Panc1 (cell line): Measurements from ENCODE around the gene UBL7. TPM values are rescaled to one million over a fixed set of nuclear protein-coding genes. Genes with fewer than 3 reads are reported as not detected.

Source experiments
- ATAC-seq: fragments of 200-7000 bp; cut with Tn5 transposase; 2 replicates; pipeline ENCODE4 v1.9.1; 2020; ENCODE audit warnings: mild to moderate bottlenecking, moderate library complexity
- BruUV-seq: library from RNA; stranded (reverse); fragments of 400-500 nt; replicated peaks from 2 replicates; lab custom pipeline; 2021; lab: Mats Ljungman, UMichigan
- CTCF ChIA-PET: fragments of 300-600 bp; sonication (Branson Sonifier 250); formaldehyde crosslinking; loops from one replicate; lab custom pipeline; 2022; ENCODE audit warnings: antibody characterized with exemption; lab: Charles Lee
- POLR2A ChIA-PET: fragments of 300-600 bp; sonication (Branson Sonifier 250); formaldehyde crosslinking; loops from one replicate; lab custom pipeline; 2022; ENCODE audit warnings: antibody characterized with exemption; lab: Charles Lee
- DNase-seq: peaks from one replicate; pipeline ENCODE4 v3.0.0-alpha.2; 2010; ENCODE audit warnings: low read depth, low spot score
- H3K27ac ChIP-seq: 2 replicates; pipeline ENCODE4 v1.5.1; 2011; ENCODE audit warnings: mild to moderate bottlenecking, low read length, inconsistent platforms
- H3K27me3 ChIP-seq: fragments of 200-500 bp; sonication (Bioruptor generic); 2 replicates; pipeline ENCODE4 v1.6.0; 2014; ENCODE audit warnings: low read length, inconsistent platforms; ENCODE audit not compliant: control insufficient read depth, insufficient read depth
- H3K36me3 ChIP-seq: fragments of 200-500 bp; sonication (Bioruptor generic); 2 replicates; pipeline ENCODE4 v1.5.1; 2014; ENCODE audit warnings: inconsistent platforms, mild to moderate bottlenecking, low read length, moderate library complexity; ENCODE audit not compliant: control insufficient read depth, insufficient read depth
- H3K4me1 ChIP-seq: 2 replicates; pipeline ENCODE4 v1.5.1; 2011; ENCODE audit warnings: inconsistent platforms, mild to moderate bottlenecking, low read length, moderate library complexity; ENCODE audit not compliant: control insufficient read depth, insufficient read depth
- H3K4me3 ChIP-seq, 2 experiments: 2 replicates each; pipeline ENCODE4 v1.5.1; 2011 to 2012; ENCODE audit warnings: low read depth in 2 of 2, low read length in 2 of 2, mild to moderate bottlenecking in 2 of 2, inconsistent platforms in 1 of 2, moderate library complexity in 1 of 2
- H3K9me3 ChIP-seq: fragments of 200-500 bp; sonication (Bioruptor generic); 2 replicates; pipeline ENCODE4 v1.5.1; 2014; ENCODE audit warnings: low read depth, mild to moderate bottlenecking, inconsistent platforms, low read length, moderate library complexity; ENCODE audit not compliant: control insufficient read depth, insufficient read depth
- CTCF ChIP-seq: fragments of 450-650 bp; IDR thresholded peaks from 2 replicates; pipeline ENCODE4 v1.5.1; 2017; ENCODE audit warnings: mild to moderate bottlenecking
- POLR2AphosphoS5 ChIP-seq: IDR thresholded peaks from 2 replicates; pipeline ENCODE4 v1.6.1; 2012; ENCODE audit warnings: mild to moderate bottlenecking, low read depth, low read length, moderate library complexity
- SIN3A ChIP-seq: IDR thresholded peaks from 2 replicates; pipeline ENCODE4 v1.6.1; 2012; ENCODE audit warnings: low read depth, mild to moderate bottlenecking, low read length, moderate library complexity, borderline replicate concordance; ENCODE audit not compliant: insufficient read depth
- TCF7L2 ChIP-seq: IDR thresholded peaks from 2 replicates; pipeline ENCODE4 v1.6.1; 2011; ENCODE audit warnings: mild to moderate bottlenecking, low read depth, low read length, inconsistent platforms
- in situ Hi-C: cut with HindIII; loops from 2 replicates; pipeline ENCODE4 v1.10.0; 2016; ENCODE audit warnings: low sequenced_read_pairs, low pct_unique_long_range_greater_than_20kb
- intact Hi-C: fragments of 100-400 bp; cut with micrococcal nuclease; formaldehyde crosslinking; loops from one replicate; pipeline ENCODE4 v1.10.0; 2022; ENCODE audit not compliant: unreplicated experiment
- total RNA-seq: library from RNA; stranded (reverse); gene quantifications from one replicate; pipeline ENCODE4 v1.2.1, GENCODE V29; 2021; ENCODE audit not compliant: unreplicated experiment
- TF ChIP-seq, protein P1 (sequence below), 2 experiments: IDR thresholded peaks; 2 replicates each; pipeline ENCODE4 v1.6.1; 2011 to 2012; ENCODE audit warnings: low read depth in 2 of 2, control low read depth in 1 of 2, low read length in 1 of 2, mild to moderate bottlenecking in 1 of 2, moderate library complexity in 1 of 2; ENCODE audit not compliant: insufficient read depth in 1 of 2

Gene UBL7
- total RNA-seq, 1 experiment from 2014 or later: 68.5 TPM

DNA sequence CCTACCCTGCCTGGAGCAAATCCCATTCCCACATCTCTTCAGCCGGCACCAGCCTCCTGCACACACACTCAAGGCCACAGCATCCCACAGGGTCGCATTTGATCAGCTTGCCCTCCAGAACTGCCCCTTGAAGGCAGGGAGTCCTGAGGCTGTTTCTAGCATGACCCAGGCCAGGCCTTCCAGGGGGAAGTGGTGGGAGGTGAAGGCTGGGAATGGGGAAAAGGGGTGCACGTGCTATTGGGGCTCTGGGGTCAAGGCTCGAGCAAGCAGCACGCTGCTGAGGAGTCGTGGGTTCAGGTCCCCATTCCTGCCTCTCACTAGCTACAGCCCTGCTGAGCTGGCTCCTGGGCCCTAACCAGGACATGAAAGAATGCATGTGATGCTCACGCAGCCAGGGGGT lies 52.1 kb downstream of the UBL7 start:
- H3K36me3 ChIP-seq: no peaks in the 10 kb centered on the region
- POLR2A ChIA-PET: no interaction called here

GRCh38 chr15:74408385-74408784 lies 52.6 kb downstream of the UBL7 start:
- POLR2A ChIA-PET: no interaction called here

More for the DNA sequence above, 52.1 kb downstream of the UBL7 start:
- Histone ChIP-seq H3K27ac (no peak overlapping the region), H3K4me1 (peaks cover 18% of the 10 kb centered on the region), H3K27me3 (no peaks in the 10 kb centered on the region), H3K4me3 (no peak overlapping the region), H3K9me3 (no peaks in the 10 kb centered on the region)
- in situ Hi-C loops: no loop called here
- no peak for DNase-seq
- TF ChIP-seq CTCF (no peak), TCF7L2 (no peak), SIN3A (no peak), POLR2AphosphoS5 (no peak)
- TF ChIP-seq, protein P1, sequence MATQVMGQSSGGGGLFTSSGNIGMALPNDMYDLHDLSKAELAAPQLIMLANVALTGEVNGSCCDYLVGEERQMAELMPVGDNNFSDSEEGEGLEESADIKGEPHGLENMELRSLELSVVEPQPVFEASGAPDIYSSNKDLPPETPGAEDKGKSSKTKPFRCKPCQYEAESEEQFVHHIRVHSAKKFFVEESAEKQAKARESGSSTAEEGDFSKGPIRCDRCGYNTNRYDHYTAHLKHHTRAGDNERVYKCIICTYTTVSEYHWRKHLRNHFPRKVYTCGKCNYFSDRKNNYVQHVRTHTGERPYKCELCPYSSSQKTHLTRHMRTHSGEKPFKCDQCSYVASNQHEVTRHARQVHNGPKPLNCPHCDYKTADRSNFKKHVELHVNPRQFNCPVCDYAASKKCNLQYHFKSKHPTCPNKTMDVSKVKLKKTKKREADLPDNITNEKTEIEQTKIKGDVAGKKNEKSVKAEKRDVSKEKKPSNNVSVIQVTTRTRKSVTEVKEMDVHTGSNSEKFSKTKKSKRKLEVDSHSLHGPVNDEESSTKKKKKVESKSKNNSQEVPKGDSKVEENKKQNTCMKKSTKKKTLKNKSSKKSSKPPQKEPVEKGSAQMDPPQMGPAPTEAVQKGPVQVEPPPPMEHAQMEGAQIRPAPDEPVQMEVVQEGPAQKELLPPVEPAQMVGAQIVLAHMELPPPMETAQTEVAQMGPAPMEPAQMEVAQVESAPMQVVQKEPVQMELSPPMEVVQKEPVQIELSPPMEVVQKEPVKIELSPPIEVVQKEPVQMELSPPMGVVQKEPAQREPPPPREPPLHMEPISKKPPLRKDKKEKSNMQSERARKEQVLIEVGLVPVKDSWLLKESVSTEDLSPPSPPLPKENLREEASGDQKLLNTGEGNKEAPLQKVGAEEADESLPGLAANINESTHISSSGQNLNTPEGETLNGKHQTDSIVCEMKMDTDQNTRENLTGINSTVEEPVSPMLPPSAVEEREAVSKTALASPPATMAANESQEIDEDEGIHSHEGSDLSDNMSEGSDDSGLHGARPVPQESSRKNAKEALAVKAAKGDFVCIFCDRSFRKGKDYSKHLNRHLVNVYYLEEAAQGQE (IDR thresholded peaks at IDR 0.05; ENCODE audit: insufficient read depth in 1 of 2, low read depth in 2 of 2, low read length in 1 of 2): no peak
- intact Hi-C loops: no loop called here
- ATAC-seq: no peak
- BruUV-seq: no TSS peak
- CTCF ChIA-PET: interaction anchor here (0.6 kb wide), 1 partner anchor 27 kb away, joined by 3 read pairs; no protein-coding TSS in a partner anchor

More at GRCh38 chr15:74408385-74408784, 52.6 kb downstream of the UBL7 start:
- ATAC-seq (0 out of 2 replicates have a peak, but pooled peaks have one; percentile 5), DNase-seq (no peak)
- Histone ChIP-seq H3K27me3 (no peaks in the 10 kb centered on the region), H3K4me3 (no peak overlapping the region), H3K9me3 (no peaks in the 10 kb centered on the region), H3K36me3 (no peaks in the 10 kb centered on the region), H3K4me1 (peaks cover 18% of the 10 kb centered on the region), H3K27ac (no peak overlapping the region)
- CTCF ChIA-PET: no interaction called here
- intact Hi-C loops (no loop called here), in situ Hi-C loops (no loop called here)
- no TSS peak for BruUV-seq
- TF ChIP-seq, protein P1 (IDR thresholded peaks at IDR 0.05; ENCODE audit: insufficient read depth in 1 of 2, low read depth in 2 of 2, low read length in 1 of 2): no peak
